ENCODE measurements around the gene COPS4.
"Not testable (repeated sequence)": the region's sequence is repeated elsewhere in the genome, so short reads cannot be mapped to it uniquely, and the experiment has no call there.

The COPS4 gene

GRCh38 chr4:83083925-83084475 lies 49.0 kb downstream of the COPS4 start:
- no peak overlapping the region for H3K4me3 ChIP-seq

GRCh38 chr4:83084956-83085355 lies 50.0 kb downstream of the COPS4 start:
- H3K4me3 ChIP-seq, DNase-seq, H3K27ac ChIP-seq, H3K36me3 ChIP-seq, H3K9me3 ChIP-seq, H3K27me3 ChIP-seq, H3K4me1 ChIP-seq: not testable (repeated sequence)
- intact Hi-C loops (cut with DNase I; ENCODE audit: low total_unique reads): loop anchor here (10.0 kb wide), 1 partner anchor 620 kb away; no protein-coding TSS in a partner anchor

More at GRCh38 chr4:83083925-83084475, 49.0 kb downstream of the COPS4 start:
- intact Hi-C loops (cut with DNase I; ENCODE audit: low total_unique reads): loop anchor here (10.0 kb wide), 1 partner anchor 619 kb away; no protein-coding TSS in a partner anchor
- no peak for DNase-seq
- Histone ChIP-seq H3K36me3 (no peaks in the 10 kb centered on the region), H3K27ac (no peak overlapping the region), H3K4me1 (no peaks in the 10 kb centered on the region), H3K27me3 (no peaks in the 10 kb centered on the region), H3K9me3 (no peaks in the 10 kb centered on the region)
- no peak for TF ChIP-seq CTCF (IDR thresholded peaks at IDR 0.05)

GRCh38 chr4:83089410-83090157 lies 54.6 kb downstream of the COPS4 start:
- Histone ChIP-seq H3K4me3 (no peak overlapping the region), H3K4me1 (no peaks in the 10 kb centered on the region), H3K27me3 (no peaks in the 10 kb centered on the region), H3K9me3 (no peaks in the 10 kb centered on the region), H3K36me3 (no peaks in the 10 kb centered on the region), H3K27ac (no peak overlapping the region)
- no peak for DNase-seq
- no peak for TF ChIP-seq CTCF (IDR thresholded peaks at IDR 0.05)
- intact Hi-C loops (cut with DNase I; ENCODE audit: low total_unique reads): loop anchor here (10.0 kb wide), 1 partner anchor 625 kb away; no protein-coding TSS in a partner anchor

GRCh38 chr4:83093060-83093640 lies 58.2 kb downstream of the COPS4 start:
- DNase-seq: no peak
- Histone ChIP-seq H3K4me3 (no peak overlapping the region), H3K4me1 (no peaks in the 10 kb centered on the region), H3K27ac (no peak overlapping the region), H3K27me3 (no peaks in the 10 kb centered on the region), H3K9me3 (no peaks in the 10 kb centered on the region), H3K36me3 (no peaks in the 10 kb centered on the region)
- intact Hi-C loops (cut with DNase I; ENCODE audit: low total_unique reads): no loop called here
- no peak for TF ChIP-seq CTCF (IDR thresholded peaks at IDR 0.05)

- intact Hi-C loops (cut with DNase I; ENCODE audit: low total_unique reads): no loop called here
- H3K27ac ChIP-seq: no peak overlapping the region
- no peaks in the 10 kb centered on the region for H3K4me1 ChIP-seq
- no peaks in the 10 kb centered on the region for H3K9me3 ChIP-seq
- no peak for DNase-seq
- no peaks in the 10 kb centered on the region for H3K36me3 ChIP-seq
- no peak for TF ChIP-seq CTCF (IDR thresholded peaks at IDR 0.05)
- no peaks in the 10 kb centered on the region for H3K27me3 ChIP-seq
- no peak overlapping the region for H3K4me3 ChIP-seq
Measured at GRCh38 chr4:83096397-83096796, 61.4 kb downstream of the COPS4 start.

GRCh38 chr4:83104991-83105390 lies 70.0 kb downstream of the COPS4 start:
- H3K27ac ChIP-seq: no peak overlapping the region
- H3K36me3 ChIP-seq: no peaks in the 10 kb centered on the region
- H3K9me3 ChIP-seq: no peaks in the 10 kb centered on the region
- no peaks in the 10 kb centered on the region for H3K27me3 ChIP-seq
- intact Hi-C loops (cut with DNase I; ENCODE audit: low total_unique reads): no loop called here
- TF ChIP-seq CTCF (IDR thresholded peaks at IDR 0.05): no peak
- no peak for DNase-seq
- peaks cover 0 to 8% (median 7%) of the 10 kb centered on the region in 4 donors for H3K4me1 ChIP-seq
- H3K4me3 ChIP-seq: no peak overlapping the region
